HG02588 (cell line): Measurements from ENCODE around the gene RNF8.
"Not testable (repeated sequence)": the region's sequence is repeated elsewhere in the genome, so short reads cannot be mapped to it uniquely, and the experiment has no call there.

Source experiments
- ATAC-seq: cut with Tn5 transposase; IDR thresholded peaks from one replicate; pipeline ENCODE4 v1.9.1; 2021; ENCODE audit warnings: mild to moderate bottlenecking, moderate library complexity; ENCODE audit not compliant: unreplicated experiment

RNF8 gene

GRCh38 chr6:37393381-37393929, 39.7 kb downstream of the RNF8 start:
- ATAC-seq = no peak

GRCh38 chr6:37396571-37397180, 42.9 kb downstream of the RNF8 start:
- no peak for ATAC-seq

- no peak for ATAC-seq
Observed at GRCh38 chr6:37399131-37399530, 45.3 kb downstream of the RNF8 start.

- ATAC-seq = no peak
Observed at GRCh38 chr6:37399795-37400490, 46.2 kb downstream of the RNF8 start.

- not testable (repeated sequence) for ATAC-seq
Observed at GRCh38 chr6:37401658-37402057, 47.9 kb downstream of the RNF8 start.

DNA sequence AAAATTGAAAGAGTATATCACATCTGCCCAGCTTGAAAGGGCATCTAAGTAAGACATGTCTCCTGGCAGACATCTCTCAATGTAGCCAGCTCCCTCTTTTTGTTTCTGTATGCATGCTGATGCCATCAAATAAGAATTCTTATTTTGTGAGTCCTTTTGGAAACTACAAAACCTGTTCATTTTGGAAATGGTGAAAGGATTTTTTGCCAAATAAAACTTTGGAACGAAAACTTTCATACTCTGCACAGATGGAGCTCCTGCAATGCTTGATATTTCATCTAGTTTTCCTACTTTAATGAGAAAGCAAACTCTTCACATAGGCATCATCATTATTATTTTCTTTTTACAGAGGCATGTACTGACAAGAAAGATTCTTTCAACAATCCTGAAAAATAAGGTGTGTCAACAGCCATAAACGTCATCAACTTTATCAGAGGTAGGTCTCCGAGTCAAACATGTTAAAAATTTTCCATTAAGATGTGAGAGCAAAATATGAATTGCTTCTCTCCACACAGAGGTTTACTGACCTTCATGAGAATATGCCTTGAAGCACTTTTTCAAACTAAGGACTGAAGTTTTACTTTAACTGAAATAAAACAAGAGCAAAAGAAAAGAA, 53.1 kb downstream of the RNF8 start:
- ATAC-seq = no peak

- ATAC-seq = no peak
Observed at GRCh38 chr6:37407948-37408347, 54.2 kb downstream of the RNF8 start.

GRCh38 chr6:37409501-37409900, 55.7 kb downstream of the RNF8 start:
- ATAC-seq = no peak

DNA sequence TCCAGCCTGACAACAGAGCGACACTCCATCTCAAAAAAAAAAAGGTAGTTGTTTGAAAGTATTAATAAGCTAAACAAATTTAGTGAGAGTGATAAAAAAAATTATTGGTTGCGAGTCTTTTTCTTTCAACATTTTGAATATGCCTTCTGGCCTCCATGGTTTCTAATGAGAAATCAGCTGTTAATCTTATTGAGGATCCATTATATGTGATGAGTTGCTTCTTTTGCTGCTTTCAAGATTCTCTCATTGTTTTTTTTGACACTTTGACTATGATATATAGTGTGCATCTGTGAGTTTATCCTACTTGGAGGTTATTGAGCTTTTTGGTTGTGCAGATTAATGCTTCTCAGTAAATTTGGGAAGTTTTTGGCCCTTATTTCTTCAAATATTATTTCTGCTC, 63.6 kb downstream of the RNF8 start:
- no peak for ATAC-seq

DNA sequence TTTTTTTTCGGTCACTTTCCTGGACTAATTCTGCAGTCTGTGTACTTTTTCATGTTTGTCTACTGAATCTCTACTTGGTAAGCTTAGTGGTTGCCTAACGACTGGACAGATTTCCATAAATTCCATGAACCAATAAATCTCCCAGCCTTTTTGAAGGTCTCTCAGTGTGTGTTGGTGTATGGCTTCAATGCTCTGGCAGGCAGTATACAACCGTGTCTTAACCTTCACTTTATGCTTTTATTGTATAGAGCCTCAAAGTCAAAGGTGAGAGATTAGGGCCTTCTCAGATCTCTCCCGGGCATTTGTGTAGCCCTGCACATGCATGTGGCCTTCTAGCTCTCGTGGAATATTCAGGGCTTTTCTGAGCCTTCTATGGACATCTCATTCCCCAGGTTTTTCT, 64.9 kb downstream of the RNF8 start:
- ATAC-seq = no peak

GRCh38 chr6:37426058-37426944, 72.5 kb downstream of the RNF8 start:
- no peak for ATAC-seq

GRCh38 chr6:37426945-37427510, 73.2 kb downstream of the RNF8 start:
- ATAC-seq = no peak

DNA sequence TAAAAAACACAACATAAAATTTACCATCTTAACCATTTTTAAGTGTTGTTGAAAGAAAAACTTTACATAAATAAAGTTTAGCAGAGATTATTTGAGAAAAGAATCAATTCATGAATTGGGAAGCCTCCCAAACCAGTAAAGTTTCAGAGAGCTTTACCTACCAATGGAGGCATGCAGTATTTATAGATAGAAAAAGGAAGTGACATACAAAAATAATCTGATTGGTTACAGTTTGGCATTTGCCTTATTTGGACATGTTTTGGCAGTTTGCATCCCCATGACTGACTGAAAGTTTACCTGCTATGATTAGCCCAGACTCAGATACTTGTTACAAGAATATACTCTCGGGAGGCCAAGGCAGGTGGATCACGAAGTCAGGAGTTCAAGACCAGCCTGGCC, 75.6 kb downstream of the RNF8 start:
- no peak for ATAC-seq

- ATAC-seq = no peak
Observed at GRCh38 chr6:37432590-37432915, 78.8 kb downstream of the RNF8 start.

GRCh38 chr6:37432916-37433656, 79.3 kb downstream of the RNF8 start, which contains the start of gene CMTR1:
CMTR1 (plus strand) TSS chr6:37433221; CDS start chr6:37435630, 2,409 bp downstream.
- ATAC-seq = peak; percentile 86

GRCh38 chr6:37433657-37434271, 80.0 kb downstream of the RNF8 start:
- peak; percentile 17 for ATAC-seq

DNA sequence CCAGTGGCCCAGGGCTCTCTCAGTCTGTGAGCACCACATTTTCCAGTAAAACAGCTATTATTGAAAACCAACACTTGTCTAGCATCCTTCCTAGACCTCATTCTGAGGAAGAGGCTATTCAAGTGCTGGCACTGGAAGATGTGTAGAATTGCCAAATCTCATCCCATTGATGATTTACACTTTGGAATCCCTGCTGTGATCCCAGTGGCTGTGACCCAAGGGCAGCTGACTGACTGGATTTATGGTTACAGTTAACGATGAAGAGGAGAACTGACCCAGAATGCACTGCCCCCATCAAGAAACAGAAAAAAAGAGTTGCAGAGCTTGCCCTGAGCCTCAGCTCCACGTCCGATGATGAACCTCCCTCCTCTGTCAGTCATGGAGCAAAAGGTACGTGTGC, 81.6 kb downstream of the RNF8 start:
- ATAC-seq = no peak

DNA sequence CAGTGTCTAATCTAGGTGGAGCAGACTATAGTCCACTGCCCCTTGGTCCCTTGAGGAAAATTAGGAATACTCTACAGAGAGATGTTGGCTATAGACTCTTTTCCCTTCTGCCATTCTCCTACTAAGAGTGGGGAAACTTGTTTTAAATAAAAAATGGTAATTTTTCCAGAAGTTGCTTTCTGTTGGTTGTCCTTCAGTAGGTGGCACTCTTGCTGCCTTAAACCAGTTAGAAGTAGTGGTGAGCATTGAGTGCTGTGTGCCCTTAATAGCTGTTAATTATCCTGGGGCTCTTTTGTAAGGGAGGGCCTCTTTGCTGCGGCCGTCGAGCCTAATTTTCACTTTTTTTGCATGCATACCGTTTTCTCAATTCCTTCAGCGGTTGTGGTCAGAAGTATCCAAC, 82.0 kb downstream of the RNF8 start:
- no peak for ATAC-seq

DNA sequence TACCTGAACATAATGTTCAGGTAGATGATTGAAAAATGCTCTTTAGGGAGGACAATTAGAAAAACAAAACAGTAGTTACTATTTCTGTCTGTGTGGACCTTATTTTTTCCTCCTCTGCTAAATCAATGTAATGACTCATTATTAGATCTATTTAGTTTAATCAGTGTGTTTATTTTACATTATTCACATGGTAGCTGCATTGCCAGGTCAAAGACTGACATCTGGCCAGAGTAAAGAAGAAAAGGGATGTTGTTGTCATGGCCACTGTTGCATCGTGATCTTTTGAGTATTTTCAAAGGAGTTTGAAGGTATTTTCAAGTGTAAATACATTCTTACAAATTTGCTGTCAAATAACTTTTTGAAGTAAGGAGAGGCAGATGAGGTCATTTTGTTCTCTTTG, 85.1 kb downstream of the RNF8 start:
- no peak for ATAC-seq

DNA sequence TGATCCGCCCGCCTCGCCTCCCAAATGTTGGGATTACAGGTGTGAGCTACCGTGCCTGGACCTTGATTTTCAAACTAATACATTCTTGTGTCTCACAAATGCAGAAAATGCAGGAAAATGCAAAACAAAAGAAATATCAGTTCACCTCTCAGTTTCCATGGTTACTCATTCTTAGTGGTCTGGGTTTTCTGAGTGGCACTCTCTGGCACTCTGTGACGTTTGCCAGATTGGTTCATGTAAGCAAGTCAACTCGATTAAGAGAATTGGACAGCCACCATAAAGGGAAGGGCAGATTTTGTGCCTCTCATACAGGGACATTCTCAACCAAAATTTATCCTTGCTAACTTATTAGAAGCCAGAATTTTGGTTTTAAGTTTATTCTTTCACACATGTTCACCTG, 87.9 kb downstream of the RNF8 start:
- ATAC-seq = no peak
